NCI-H1436 (cell line): ENCODE results near the gene ICAM4.
"Not testable (repeated sequence)": the region's sequence is repeated elsewhere in the genome, so short reads cannot be mapped to it uniquely, and the experiment has no call there.

Experiments used
- DNase-seq: peaks from one replicate; lab custom pipeline; 2025; lab: John Stamatoyannopoulos, UW

The ICAM4 gene

GRCh38 chr19:10286803-10287737 lies at the start of gene ICAM4:
TSS of gene ICAM4 (plus strand) at chr19:10286955. CDS start at chr19:10287013, 58 bp downstream.
- no peak for DNase-seq

GRCh38 chr19:10237702-10238101 lies 49.1 kb upstream of the ICAM4 start:
- no peak for DNase-seq

GRCh38 chr19:10238172-10238783 lies 48.5 kb upstream of the ICAM4 start:
- DNase-seq: peak; percentile 82

- not testable (repeated sequence) for DNase-seq
Measured at GRCh38 chr19:10241826-10242449, 44.8 kb upstream of the ICAM4 start.

- DNase-seq: no peak
Measured at GRCh38 chr19:10243606-10244005, 43.1 kb upstream of the ICAM4 start.

- DNase-seq: no peak
Measured at GRCh38 chr19:10245189-10245939, 41.4 kb upstream of the ICAM4 start.

- DNase-seq: no peak
Measured at GRCh38 chr19:10246511-10246910, 40.2 kb upstream of the ICAM4 start.

- DNase-seq: peak; percentile 98
Measured at GRCh38 chr19:10251792-10252694, 34.7 kb upstream of the ICAM4 start, which contains the start of gene MRPL4. TSS of gene MRPL4 (plus strand) at chr19:10252214. CDS start at chr19:10252254, 40 bp downstream.

GRCh38 chr19:10252707-10253106 lies 34.0 kb upstream of the ICAM4 start:
- DNase-seq: no peak

GRCh38 chr19:10254244-10254643 lies 32.5 kb upstream of the ICAM4 start:
- DNase-seq: no peak

- DNase-seq: no peak
Measured at GRCh38 chr19:10255358-10255757, 31.4 kb upstream of the ICAM4 start.

GRCh38 chr19:10256551-10256950 lies 30.2 kb upstream of the ICAM4 start:
- DNase-seq: no peak

GRCh38 chr19:10256970-10257615 lies 29.7 kb upstream of the ICAM4 start:
- DNase-seq: no peak

GRCh38 chr19:10258080-10258710 lies 28.6 kb upstream of the ICAM4 start:
- DNase-seq: no peak

- DNase-seq: peak; percentile 74
Measured at GRCh38 chr19:10259162-10259905, 27.4 kb upstream of the ICAM4 start.

GRCh38 chr19:10260141-10260584 lies 26.6 kb upstream of the ICAM4 start:
- DNase-seq: no peak

GRCh38 chr19:10262771-10263170 lies 24.0 kb upstream of the ICAM4 start:
- no peak for DNase-seq

- DNase-seq: no peak
Measured at GRCh38 chr19:10266706-10267105, 20.0 kb upstream of the ICAM4 start.

- no peak for DNase-seq
Measured at GRCh38 chr19:10268071-10268470, 18.7 kb upstream of the ICAM4 start.
